Right lobe of liver (tissue), 6 donors: ENCODE data around the gene CHPT1. TPM values are rescaled to one million over a fixed set of nuclear protein-coding genes. Genes with fewer than 3 reads are reported as not detected.
A peak's percentile ranks its signal among the peaks of the same experiment; 100 is the strongest.

Source experiments
- ATAC-seq, 4 donors: fragments of 200-7000 bp; cut with Tn5 transposase; one replicate each; pipeline ENCODE4 v1.9.1; 2020; ENCODE audit warnings: mild to moderate bottlenecking in 4 of 4, moderate library complexity in 4 of 4
- DNase-seq, 3 donors: peaks; one replicate each; pipeline ENCODE4 v3.0.0-alpha.2; 2020
- H3K27ac ChIP-seq, 3 donors: fragments of 200-600 bp; one replicate each; pipeline ENCODE4 v1.8.0; 2022
- H3K27me3 ChIP-seq, 2 donors: fragments of 200-600 bp; one replicate each; pipeline ENCODE4 v1.8.0; 2022
- H3K36me3 ChIP-seq, 4 donors: fragments of 200-600 bp; sonication (generic) in 1 of 4; one replicate each; pipeline versions ENCODE4 v1.5.1 to v1.8.0; 2017 to 2022; ENCODE audit warnings: control low read depth in 1 of 4
- H3K4me1 ChIP-seq, 4 donors: fragments of 200-600 bp; sonication (generic) in 1 of 4; one replicate each; pipeline versions ENCODE4 v1.5.1 to v1.8.0; 2017 to 2022; ENCODE audit warnings: control low read depth in 1 of 4
- H3K4me3 ChIP-seq, 3 donors: fragments of 200-600 bp; one replicate each; pipeline ENCODE4 v1.8.0; 2022
- H3K9me3 ChIP-seq, 4 donors: fragments of 200-600 bp; sonication (generic) in 1 of 4; one replicate each; pipeline versions ENCODE4 v1.5.1 to v1.8.0; 2017 to 2022; ENCODE audit warnings: control low read depth in 1 of 4
- POLR2A ChIP-seq: fragments of 450-650 bp; IDR thresholded peaks from one replicate; pipeline ENCODE4 v1.6.1; 2017; ENCODE audit warnings: antibody characterized with exemption, mild to moderate bottlenecking
- WGBS: methylation state at CpG from one replicate; pipeline ENCODE4 v1.1.6; 2018; ENCODE audit warnings: low coverage, low lambda C conversion rate; ENCODE audit not compliant: insufficient coverage; ENCODE audit errors: missing lambda C conversion rate; 5-methylcytosine and 5-hydroxymethylcytosine counted together
- intact Hi-C, 2 donors: fragments of 100-400 bp; cut with DNase I; formaldehyde crosslinking; loops; one replicate each; pipeline versions ENCODE4 v1.11.2 to v1.14.1; 2022
- total RNA-seq, 6 experiments: library from RNA; depleted of rRNA in 2 of 6; stranded (reverse); fragments of >200 nt in 2 of 6; fragmentation: NEBNext Ultra II Directional in 3 of 6; extraction: Animal tissue kit (Norgen Biotek cat#: 25700) in 3 of 6; gene quantifications; one replicate each; pipeline versions ENCODE4 v1.1.0 to v1.2.4, GENCODE V29; 2016 to 2023
- TF ChIP-seq, protein P1 (sequence below), 4 donors: fragments of 200-600 bp in 3 of 4; fragments of 450-650 bp in 1 of 4; IDR thresholded peaks; one replicate each; pipeline versions ENCODE4 v1.5.1 to v1.8.0; 2016 to 2022; ENCODE audit warnings: antibody characterized with exemption in 4 of 4, mild to moderate bottlenecking in 2 of 4
- donor health status: DM: no; HTN: yes; CAD: no.
- donor health status: DM: no; HTN: no; CAD: no.
- donor health status: DM: no; HTN: no; CAD: no.
- donor health status: DM: no; HTN: yes; CAD: no.
- donor health status: DM: no; HTN: yes; CAD: no.

Gene CHPT1
- total RNA-seq, 6 experiments from 2014 or later = 52.3 to 110 (median 75.8) TPM

DNA sequence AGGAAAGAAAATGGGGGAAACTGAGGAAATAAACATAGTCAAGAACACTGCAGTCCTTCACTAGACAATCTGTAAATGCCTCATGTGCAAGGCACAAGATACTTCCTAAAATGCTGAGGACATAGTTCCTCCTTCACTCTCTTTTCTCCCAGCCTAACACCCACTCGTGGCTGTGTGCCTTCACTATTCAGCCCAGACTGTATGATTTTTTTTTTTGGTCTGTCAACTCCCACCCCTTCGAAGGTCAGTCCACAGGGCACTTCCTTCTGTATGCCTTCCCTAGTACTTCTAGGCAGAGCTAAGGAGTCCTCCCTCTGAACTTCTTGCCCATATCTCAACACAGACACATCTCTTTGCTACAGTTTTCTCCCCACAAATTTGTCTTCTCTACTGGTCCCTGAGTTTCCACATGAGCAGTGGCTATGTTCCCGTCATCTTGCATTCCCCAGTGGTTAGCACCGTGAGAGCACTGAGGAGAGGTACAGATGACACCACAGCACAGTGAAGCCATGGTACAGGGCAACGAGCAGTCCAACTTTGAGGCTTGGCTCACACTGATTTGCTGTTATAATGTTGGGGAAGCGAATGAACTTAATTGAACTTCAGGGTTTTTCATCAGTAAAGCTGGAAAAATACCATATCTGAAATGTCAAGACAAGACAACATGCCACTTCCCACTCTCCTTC lies 65.9 kb downstream of the CHPT1 start:
- H3K36me3 ChIP-seq = no peaks in the 10 kb centered on the region
- no peak overlapping the region for H3K4me3 ChIP-seq
- no peak overlapping the region for H3K27ac ChIP-seq
- H3K9me3 ChIP-seq = no peaks in the 10 kb centered on the region
- 68% methylated on average over 6 of the region's 6 CpGs for WGBS
- DNase-seq (no peak), ATAC-seq (peak; percentile 50 to 80 (median 72))
- intact Hi-C loops = no loop called here
- TF ChIP-seq, protein P1, sequence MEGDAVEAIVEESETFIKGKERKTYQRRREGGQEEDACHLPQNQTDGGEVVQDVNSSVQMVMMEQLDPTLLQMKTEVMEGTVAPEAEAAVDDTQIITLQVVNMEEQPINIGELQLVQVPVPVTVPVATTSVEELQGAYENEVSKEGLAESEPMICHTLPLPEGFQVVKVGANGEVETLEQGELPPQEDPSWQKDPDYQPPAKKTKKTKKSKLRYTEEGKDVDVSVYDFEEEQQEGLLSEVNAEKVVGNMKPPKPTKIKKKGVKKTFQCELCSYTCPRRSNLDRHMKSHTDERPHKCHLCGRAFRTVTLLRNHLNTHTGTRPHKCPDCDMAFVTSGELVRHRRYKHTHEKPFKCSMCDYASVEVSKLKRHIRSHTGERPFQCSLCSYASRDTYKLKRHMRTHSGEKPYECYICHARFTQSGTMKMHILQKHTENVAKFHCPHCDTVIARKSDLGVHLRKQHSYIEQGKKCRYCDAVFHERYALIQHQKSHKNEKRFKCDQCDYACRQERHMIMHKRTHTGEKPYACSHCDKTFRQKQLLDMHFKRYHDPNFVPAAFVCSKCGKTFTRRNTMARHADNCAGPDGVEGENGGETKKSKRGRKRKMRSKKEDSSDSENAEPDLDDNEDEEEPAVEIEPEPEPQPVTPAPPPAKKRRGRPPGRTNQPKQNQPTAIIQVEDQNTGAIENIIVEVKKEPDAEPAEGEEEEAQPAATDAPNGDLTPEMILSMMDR (IDR thresholded peaks at IDR 0.05) = no peak
- no peak for TF ChIP-seq POLR2A
- no peaks in the 10 kb centered on the region for H3K4me1 ChIP-seq
- H3K27me3 ChIP-seq = no peaks in the 10 kb centered on the region

DNA sequence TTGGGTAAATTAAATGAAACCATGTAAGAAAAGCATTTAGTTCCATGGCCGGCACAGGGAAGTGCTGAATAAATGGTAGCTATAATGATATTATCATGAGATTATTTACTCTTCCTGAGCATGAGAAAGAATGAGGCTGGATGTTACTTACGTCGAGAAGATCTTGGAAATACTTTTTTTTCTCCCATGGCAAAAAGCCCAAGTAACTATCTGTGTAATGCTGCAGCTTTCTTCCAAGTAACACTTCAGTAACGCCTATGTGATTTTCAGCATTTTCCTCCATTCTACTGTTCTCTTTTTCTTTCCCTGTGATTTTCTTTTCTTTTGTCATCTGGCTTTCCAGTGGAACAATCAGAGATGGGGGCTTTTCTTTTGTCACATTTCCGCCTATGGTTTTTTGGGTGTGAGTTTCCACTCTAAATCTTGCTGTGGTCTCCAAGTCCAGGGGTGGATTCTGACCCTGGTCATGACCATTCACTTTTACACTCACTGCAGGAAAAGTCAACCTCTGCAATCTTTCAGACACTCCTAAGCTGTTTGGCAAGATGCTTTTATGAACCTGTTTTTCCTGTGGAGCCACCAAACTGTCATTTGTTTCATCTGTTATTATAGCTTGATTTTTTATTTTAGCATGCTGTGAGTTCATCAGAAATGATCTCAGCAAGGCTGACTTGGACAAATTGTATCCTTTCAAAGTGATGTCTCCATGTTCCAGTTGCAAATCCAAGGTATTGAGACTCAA lies 66.8 kb downstream of the CHPT1 start:
- ATAC-seq (no peak), DNase-seq (no peak)
- Histone ChIP-seq H3K4me3 (no peak overlapping the region), H3K27me3 (no peaks in the 10 kb centered on the region), H3K9me3 (no peaks in the 10 kb centered on the region), H3K36me3 (no peaks in the 10 kb centered on the region), H3K27ac (no peak overlapping the region), H3K4me1 (no peaks in the 10 kb centered on the region)
- 78% methylated on average over 5 of the region's 5 CpGs for WGBS
- no peak for TF ChIP-seq POLR2A
- TF ChIP-seq, protein P1 (IDR thresholded peaks at IDR 0.05) = no peak
- intact Hi-C loops = no loop called here

DNA sequence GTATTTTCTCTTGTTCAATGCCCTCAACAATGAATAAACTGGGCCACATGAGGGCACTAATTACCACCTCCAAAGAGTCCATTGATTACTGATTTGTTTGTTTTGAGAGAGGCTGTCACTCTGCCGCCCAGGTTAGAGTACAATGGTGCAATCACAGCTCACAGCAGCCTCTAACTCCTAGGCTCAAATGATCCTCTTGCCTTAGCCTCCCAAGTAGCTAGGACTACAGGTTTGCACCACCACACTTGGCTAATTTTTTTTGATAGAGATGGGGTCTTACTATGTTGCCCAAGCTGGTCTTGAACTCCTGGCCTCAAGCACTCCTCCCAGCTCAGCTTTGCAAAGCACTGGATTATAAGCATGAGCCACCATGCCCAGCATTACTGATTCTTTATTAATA lies 70.1 kb downstream of the CHPT1 start:
- TF ChIP-seq, protein P1 (IDR thresholded peaks at IDR 0.05) = no peak
- TF ChIP-seq POLR2A = no peak
- no peaks in the 10 kb centered on the region for H3K9me3 ChIP-seq
- peak in 1 of 4 donors; percentile 11 for ATAC-seq
- no peak for DNase-seq
- intact Hi-C loops = no loop called here
- H3K27me3 ChIP-seq = no peaks in the 10 kb centered on the region
- H3K36me3 ChIP-seq = no peaks in the 10 kb centered on the region
- no peaks in the 10 kb centered on the region for H3K4me1 ChIP-seq
- 22% methylated on average over 1 of the region's 1 CpG for WGBS
- no peak overlapping the region for H3K27ac ChIP-seq
- H3K4me3 ChIP-seq = no peak overlapping the region

DNA sequence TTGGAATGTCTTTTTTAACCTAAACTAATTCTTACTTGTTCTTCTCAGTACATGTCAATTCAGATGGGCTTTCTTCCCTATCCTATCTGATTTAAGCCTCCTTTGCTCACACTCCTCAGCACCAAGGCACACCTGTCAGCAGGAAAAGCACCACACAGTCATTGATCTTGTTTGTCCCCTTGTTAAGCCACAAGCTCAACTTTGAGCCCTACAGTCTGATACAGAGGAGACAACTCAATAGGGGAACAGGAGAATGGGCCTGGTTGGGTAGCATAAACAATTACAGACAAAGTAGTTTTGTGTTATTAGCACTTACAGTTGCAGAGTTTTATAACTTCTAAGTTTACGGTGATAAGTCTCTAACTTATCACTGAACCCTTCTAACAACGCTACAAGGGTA lies 71.3 kb downstream of the CHPT1 start:
- no peaks in the 10 kb centered on the region for H3K36me3 ChIP-seq
- intact Hi-C loops = no loop called here
- no peaks in the 10 kb centered on the region for H3K27me3 ChIP-seq
- H3K4me1 ChIP-seq = no peaks in the 10 kb centered on the region
- H3K9me3 ChIP-seq = no peaks in the 10 kb centered on the region
- WGBS = 89% methylated on average over 2 of the region's 2 CpGs
- no peak overlapping the region for H3K27ac ChIP-seq
- no peak overlapping the region for H3K4me3 ChIP-seq
- DNase-seq (no peak), ATAC-seq (no peak)
- TF ChIP-seq POLR2A = no peak
- TF ChIP-seq, protein P1 (IDR thresholded peaks at IDR 0.05) = no peak
